ENCODE measurements around the gene GASK1A.

- no peak for TF ChIP-seq CTCF (IDR thresholded peaks at IDR 0.05)
- no peak for TF ChIP-seq SIN3A (IDR thresholded peaks at IDR 0.05; ENCODE audit: borderline replicate concordance, insufficient read depth, low read depth, low read length)
- no peak for TF ChIP-seq REST (IDR thresholded peaks at IDR 0.05; ENCODE audit: insufficient read depth in 1 of 2, low read depth in 2 of 2, low read length in 1 of 2)
- no peak for TF ChIP-seq POLR2AphosphoS5 (IDR thresholded peaks at IDR 0.05; ENCODE audit: low read depth, low read length)
- no peak for TF ChIP-seq TCF7L2 (IDR thresholded peaks at IDR 0.05; ENCODE audit: low read depth, low read length)
Measured at GRCh38 chr3:43001556-43002121, 22.5 kb downstream of the GASK1A start.
